K562 (cell line): ENCODE data around the gene DCUN1D4. TPM values are rescaled to one million over a fixed set of nuclear protein-coding genes. Genes with fewer than 3 reads are reported as not detected.

Source experiments
- ATAC-seq: fragments of 200-7000 bp; cut with Tn5 transposase; 3 replicates; pipeline ENCODE4 v1.9.1; 2020; ENCODE audit warnings: moderate library complexity
- BruUV-seq: library from RNA; stranded (reverse); fragments of 400-500 nt; replicated peaks from 2 replicates; lab custom pipeline; 2021; lab: Mats Ljungman, UMichigan
- CTCF ChIA-PET: fragments of 300-600 bp; formaldehyde crosslinking; extraction: SDS; loops from one replicate; lab custom pipeline; 2021; ENCODE audit warnings: low intra/inter-chr PET ratio; lab: Yijun Ruan, JAX
- POLR2A ChIA-PET: fragments of 300-600, 350-650 bp; sonication (Branson Sonifier 250); formaldehyde crosslinking; extraction: SDS; loops from one replicate; lab custom pipeline; 2021; ENCODE audit warnings: antibody characterized with exemption, inconsistent platforms; lab: Yijun Ruan, JAX
- DNase-seq, 4 experiments: peaks; one replicate each; pipeline versions ENCODE4 v3.0.0 to v3.0.0-alpha.2; 2011 to 2018; ENCODE audit warnings: low spot score in 3 of 4, mixed read lengths in 3 of 4; ENCODE audit errors: extremely low read depth in 1 of 4
- FAIRE-seq: peaks from 2 replicates; lab custom pipeline; 2011; peaks lifted over from hg19 to GRCh38; lab: Jason Lieb, UNC
- H2AFZ ChIP-seq: 2 replicates; pipeline ENCODE4 v1.6.0; 2011; ENCODE audit warnings: low read depth, low read length, control low read depth, inconsistent platforms
- H3K27ac ChIP-seq: fragments of 200-600 bp; 3 replicates; pipeline ENCODE4 v1.8.0; 2011; ENCODE audit warnings: low read depth, mild to moderate bottlenecking, control low read depth, inconsistent platforms, low read length, moderate library complexity, mixed read lengths; ENCODE audit errors: extremely low read depth
- H3K27me3 ChIP-seq, 2 experiments: fragments of 300-600 bp in 1 of 2; 2 replicates in 1 of 2; 3 replicates in 1 of 2; pipeline versions ENCODE4 v1.6.0 to v1.8.0; 2011; ENCODE audit warnings: inconsistent platforms in 2 of 2, low read length in 2 of 2, mild to moderate bottlenecking in 1 of 2, mixed read lengths in 1 of 2, moderate library complexity in 1 of 2; ENCODE audit not compliant: control insufficient read depth in 2 of 2, insufficient read depth in 2 of 2
- H3K36me3 ChIP-seq: fragments of 300-600 bp; 3 replicates; pipeline ENCODE4 v1.8.0; 2011; ENCODE audit warnings: mild to moderate bottlenecking, low read length, inconsistent platforms; ENCODE audit not compliant: control insufficient read depth, insufficient read depth
- H3K4me1 ChIP-seq, 2 experiments: fragments of 200-600 bp in 1 of 2; replicated peaks in 1 of 2; 2 replicates in 1 of 2; 3 replicates in 1 of 2; pipeline versions ENCODE4 v1.5.1 to v1.8.0; 2011; ENCODE audit warnings: inconsistent platforms in 2 of 2, low read length in 2 of 2, mild to moderate bottlenecking in 1 of 2, mixed read lengths in 1 of 2, moderate library complexity in 1 of 2; ENCODE audit not compliant: control insufficient read depth in 2 of 2, insufficient read depth in 2 of 2
- H3K4me2 ChIP-seq: 2 replicates; pipeline ENCODE4 v1.6.1; 2011; ENCODE audit warnings: low read length, control low read depth, inconsistent platforms, mixed read lengths; ENCODE audit not compliant: insufficient read depth
- H3K4me3 ChIP-seq: fragments of 200-600 bp; sonication (generic), shearing (Covaris generic); 2 replicates; pipeline ENCODE4 v1.5.1; 2016; ENCODE audit warnings: control low read depth, inconsistent platforms
- H3K79me2 ChIP-seq: fragments of 200-600 bp; 3 replicates; pipeline ENCODE4 v1.8.0; 2011; ENCODE audit warnings: low read length, inconsistent platforms; ENCODE audit not compliant: control insufficient read depth, insufficient read depth
- H3K9ac ChIP-seq, 2 experiments: 2 replicates each; pipeline versions ENCODE4 v1.6.0 to v1.6.1; 2011; ENCODE audit warnings: low read depth in 2 of 2, low read length in 2 of 2, control low read depth in 1 of 2, inconsistent platforms in 1 of 2, mild to moderate bottlenecking in 1 of 2, mixed read lengths in 1 of 2; ENCODE audit not compliant: insufficient read depth in 1 of 2
- H3K9me1 ChIP-seq: one replicate; pipeline ENCODE4 v1.6.0; 2011; ENCODE audit warnings: inconsistent platforms, mild to moderate bottlenecking, low read length, moderate library complexity; ENCODE audit not compliant: control insufficient read depth, insufficient read depth
- H3K9me3 ChIP-seq: replicated peaks from 2 replicates; pipeline ENCODE4 v1.5.1; 2011; ENCODE audit warnings: low read depth, low read length, inconsistent platforms; ENCODE audit not compliant: control insufficient read depth, insufficient read depth
- H4K20me1 ChIP-seq: replicated peaks from 2 replicates; pipeline ENCODE4 v1.6.1; 2011; ENCODE audit warnings: low read length, inconsistent platforms, mixed read lengths; ENCODE audit not compliant: control insufficient read depth, insufficient read depth
- ARID1B ChIP-seq: fragments of 450-650 bp; IDR thresholded peaks from 2 replicates; pipeline ENCODE4 v1.6.1; 2016; ENCODE audit warnings: antibody characterized with exemption, mild to moderate bottlenecking, inconsistent platforms
- CEBPG ChIP-seq, 3 experiments: fragments of 200-800 bp in 1 of 3; sonication (Bioruptor generic) in 1 of 3; sonication (generic) in 1 of 3; formaldehyde crosslinking in 1 of 3; IDR thresholded peaks in 2 of 3; conservative IDR thresholded peaks in 1 of 3; 2 replicates each; pipeline versions ENCODE4 v1.6.1 to v1.8.0; 2016 to 2022; ENCODE audit warnings: missing compliant biosample characterization in 2 of 3, missing genetic modification characterization in 2 of 3, mild to moderate bottlenecking in 1 of 3, missing genetic modification reagents in 1 of 3
- CXXC5 ChIP-seq: fragments of 250-450 bp; sonication (Bioruptor Pico); IDR thresholded peaks from 2 replicates; pipeline ENCODE4 v1.8.0; 2022; ENCODE audit warnings: inconsistent platforms, mild to moderate bottlenecking, moderate library complexity
- EWSR1 ChIP-seq: fragments of 450-650 bp; IDR thresholded peaks from 2 replicates; pipeline ENCODE4 v1.6.1; 2018; ENCODE audit warnings: borderline replicate concordance, mild to moderate bottlenecking, low read depth, moderate library complexity; ENCODE audit not compliant: partially characterized antibody
- HDGF ChIP-seq: fragments of 450-650 bp; IDR thresholded peaks from 2 replicates; pipeline ENCODE4 v1.6.1; 2016
- MAFF ChIP-seq: IDR thresholded peaks from 2 replicates; pipeline ENCODE4 v1.6.1; 2012; ENCODE audit warnings: low read length, improper control_type of control experiment
- MAFK ChIP-seq: IDR thresholded peaks from 2 replicates; pipeline ENCODE4 v1.6.1; 2011; ENCODE audit warnings: low read length, improper control_type of control experiment
- SIRT6 ChIP-seq: IDR thresholded peaks from one replicate; pipeline ENCODE4 v1.6.1; 2012; ENCODE audit warnings: low read depth, mild to moderate bottlenecking, control low read depth, inconsistent platforms, low read length, moderate library complexity
- ZNF316 ChIP-seq: fragments of 450-650 bp; IDR thresholded peaks from 2 replicates; pipeline ENCODE4 v1.6.1; 2016
- ZNF551 ChIP-seq: fragments of 250-450 bp; sonication (Bioruptor Pico); IDR thresholded peaks from 2 replicates; pipeline ENCODE4 v1.5.0; 2021; ENCODE audit warnings: mild to moderate bottlenecking, moderate library complexity
- ZNF696 ChIP-seq: fragments of 250-450 bp; sonication (Bioruptor Pico); conservative IDR thresholded peaks from 2 replicates; pipeline ENCODE4 v1.4.0; 2020; ENCODE audit warnings: mild to moderate bottlenecking, moderate library complexity
- WGBS: fragments of 100-300 bp; shearing (Covaris generic); methylation state at CpG from one replicate; pipeline ENCODE4 v1.1.6; 2016; ENCODE audit warnings: low coverage, mixed read lengths; ENCODE audit not compliant: insufficient coverage; ENCODE audit errors: missing lambda C conversion rate; 5-methylcytosine and 5-hydroxymethylcytosine counted together
- in situ Hi-C: fragments of 300-500 bp; cut with MboI; formaldehyde crosslinking; loops from 4 replicates; pipeline ENCODE4 v1.15.0; 2018; ENCODE audit warnings: inconsistent platforms, mixed read lengths
- intact Hi-C: fragments of 100-400 bp; cut with micrococcal nuclease; formaldehyde crosslinking; loops from 2 replicates; pipeline ENCODE4 v1.14.2; 2022
- polyA plus RNA-seq, 8 experiments: library from polyadenylated mRNA; depleted of rRNA in 4 of 8; stranded (reverse) in 5 of 8; unstranded in 3 of 8; fragments of >200 nt; fragmentation: Nextera tagmentation in 2 of 8; fragmentation: Illumina TruSeq in 1 of 8; extraction: Ambion mirVana in 2 of 8; extraction: Trizol in 1 of 8; gene quantifications; 2 replicates each; pipeline versions ENCODE4 v1.2.1 to v1.2.3, GENCODE V29; 2011 to 2014; ENCODE audit warnings: inconsistent platforms in 1 of 8, missing spikeins in 1 of 8
- total RNA-seq, 7 experiments: library from RNA; depleted of rRNA in 6 of 7; stranded (reverse); fragments of >200 nt in 6 of 7; fragmentation: Illumina TruSeq in 2 of 7; extraction: Trizol in 2 of 7; gene quantifications; 2 replicates each; pipeline versions ENCODE4 v1.2.1 to v1.2.3, GENCODE V29; 2011 to 2021; ENCODE audit warnings: low replicate concordance in 1 of 7
- TF ChIP-seq, protein P1 (sequence below): sonication (generic); formaldehyde crosslinking; IDR thresholded peaks from 2 replicates; pipeline ENCODE4 v1.8.1; 2022; ENCODE audit warnings: missing genetic modification reagents
- TF ChIP-seq, protein P2 (sequence below), 2 experiments: fragments of 200-800 bp in 1 of 2; sonication (Bioruptor generic) in 1 of 2; sonication (generic) in 1 of 2; formaldehyde crosslinking in 1 of 2; IDR thresholded peaks in 1 of 2; conservative IDR thresholded peaks in 1 of 2; 2 replicates each; pipeline versions ENCODE4 v1.5.0 to v1.6.1; 2016 to 2020; ENCODE audit warnings: missing compliant biosample characterization in 1 of 2, missing genetic modification characterization in 1 of 2, missing genetic modification reagents in 1 of 2

Gene DCUN1D4
- total and polyA plus RNA-seq, 9 of the 15 experiments (the other 6 are each of a cell fraction or from before 2014, with no cell fraction given), result 15.1 to 73.5 (median 23.0) TPM

- no peaks in the 10 kb centered on the region for H4K20me1 ChIP-seq
- ChIA-PET POLR2A (no interaction called here), CTCF (no interaction called here)
- no peak overlapping the region for H3K27ac ChIP-seq
- DNase-seq (no peak), ATAC-seq (no peak), FAIRE-seq (no peak)
- no peaks in the 10 kb centered on the region for H3K79me2 ChIP-seq
- no peak overlapping the region for H3K4me3 ChIP-seq
- H3K4me1 ChIP-seq, result no peaks in the 10 kb centered on the region
- in situ Hi-C loops, result no loop called here
- H2AFZ ChIP-seq, result no peak overlapping the region
- no peak overlapping the region for H3K9ac ChIP-seq
- no peaks in the 10 kb centered on the region for H3K9me1 ChIP-seq
- no peak overlapping the region for H3K4me2 ChIP-seq
- H3K36me3 ChIP-seq, result no peaks in the 10 kb centered on the region
- H3K27me3 ChIP-seq, result 0 out of 5 replicates have a peak, but pooled peaks cover 0 to 3% of the 10 kb centered on the region in 2 experiments
- no TSS peak for BruUV-seq
- 8% methylated on average over 8 of the region's 8 CpGs for WGBS
- intact Hi-C loops, result no loop called here
- no peaks in the 10 kb centered on the region for H3K9me3 ChIP-seq
- TF ChIP-seq MAFK (peak; percentile 41; the same call in 1 of the 2 replicates), MAFF (peak; percentile 58), CXXC5 (CRISPR knock-in tag) (no peak), ZNF316 (peak; percentile 21; the same call in 1 of the 2 replicates)
These were observed 22.3 kb upstream of the DCUN1D4 start for GRCh38 chr4:51820443-51821234.

- no peaks in the 10 kb centered on the region for H4K20me1 ChIP-seq
- DNase-seq, result no peak
- no peaks in the 10 kb centered on the region for H3K79me2 ChIP-seq
- ATAC-seq, result no peak
- CTCF ChIA-PET, result no interaction called here
- POLR2A ChIA-PET, result no interaction called here
- H3K9ac ChIP-seq, result no peak overlapping the region
- 1% methylated on average over 5 of the region's 5 CpGs for WGBS
- no peaks in the 10 kb centered on the region for H3K36me3 ChIP-seq
- H2AFZ ChIP-seq, result no peak overlapping the region
- no peak overlapping the region for H3K4me2 ChIP-seq
- H3K4me1 ChIP-seq, result no peaks in the 10 kb centered on the region
- no peaks in the 10 kb centered on the region for H3K27me3 ChIP-seq
- H3K9me3 ChIP-seq, result no peaks in the 10 kb centered on the region
- in situ Hi-C loops (no loop called here), intact Hi-C loops (no loop called here)
- H3K9me1 ChIP-seq, result no peaks in the 10 kb centered on the region
- no TSS peak for BruUV-seq
- no peak for FAIRE-seq
- H3K4me3 ChIP-seq, result no peak overlapping the region
- H3K27ac ChIP-seq, result no peak overlapping the region
- no peak for TF ChIP-seq ZNF696 (CRISPR knock-in tag)
- TF ChIP-seq CEBPG (CRISPR knock-in tag; IDR thresholded peaks at IDR 0.05), result no peak
- TF ChIP-seq CEBPG (tag; conservative IDR thresholded peaks at IDR 0.05 in 1 of 2, IDR thresholded peaks at IDR 0.05 in 1 of 2), result no peak
- TF ChIP-seq ARID1B, result no peak
- TF ChIP-seq, protein P1, sequence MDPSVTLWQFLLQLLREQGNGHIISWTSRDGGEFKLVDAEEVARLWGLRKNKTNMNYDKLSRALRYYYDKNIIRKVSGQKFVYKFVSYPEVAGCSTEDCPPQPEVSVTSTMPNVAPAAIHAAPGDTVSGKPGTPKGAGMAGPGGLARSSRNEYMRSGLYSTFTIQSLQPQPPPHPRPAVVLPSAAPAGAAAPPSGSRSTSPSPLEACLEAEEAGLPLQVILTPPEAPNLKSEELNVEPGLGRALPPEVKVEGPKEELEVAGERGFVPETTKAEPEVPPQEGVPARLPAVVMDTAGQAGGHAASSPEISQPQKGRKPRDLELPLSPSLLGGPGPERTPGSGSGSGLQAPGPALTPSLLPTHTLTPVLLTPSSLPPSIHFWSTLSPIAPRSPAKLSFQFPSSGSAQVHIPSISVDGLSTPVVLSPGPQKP (CRISPR knock-in tag), result no peak
- TF ChIP-seq, protein P2, sequence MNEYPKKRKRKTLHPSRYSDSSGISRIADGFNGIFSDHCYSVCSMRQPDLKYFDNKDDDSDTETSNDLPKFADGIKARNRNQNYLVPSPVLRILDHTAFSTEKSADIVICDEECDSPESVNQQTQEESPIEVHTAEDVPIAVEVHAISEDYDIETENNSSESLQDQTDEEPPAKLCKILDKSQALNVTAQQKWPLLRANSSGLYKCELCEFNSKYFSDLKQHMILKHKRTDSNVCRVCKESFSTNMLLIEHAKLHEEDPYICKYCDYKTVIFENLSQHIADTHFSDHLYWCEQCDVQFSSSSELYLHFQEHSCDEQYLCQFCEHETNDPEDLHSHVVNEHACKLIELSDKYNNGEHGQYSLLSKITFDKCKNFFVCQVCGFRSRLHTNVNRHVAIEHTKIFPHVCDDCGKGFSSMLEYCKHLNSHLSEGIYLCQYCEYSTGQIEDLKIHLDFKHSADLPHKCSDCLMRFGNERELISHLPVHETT (CRISPR knock-in tag; conservative IDR thresholded peaks at IDR 0.05 in 1 of 2, IDR thresholded peaks at IDR 0.05 in 1 of 2), result no peak
- TF ChIP-seq EWSR1, result no peak
- TF ChIP-seq ZNF551 (CRISPR knock-in tag), result no peak
- no peak for TF ChIP-seq SIRT6
- no peak for TF ChIP-seq HDGF
These were observed 17.6 kb upstream of the DCUN1D4 start for GRCh38 chr4:51825341-51825740.
